Endothelial cell of umbilical vein (primary cell): ENCODE results near the gene NEK6. TPM values are rescaled to one million over a fixed set of nuclear protein-coding genes. Genes with fewer than 3 reads are reported as not detected.

ENCODE experiments used
- BruUV-seq: library from RNA; stranded (reverse); fragments of 400-500 nt; replicated peaks from 2 replicates; lab custom pipeline; 2021; lab: Mats Ljungman, UMichigan
- CTCF ChIA-PET: fragments of 300-600, 350-600 bp; sonication (Branson Sonifier 250); formaldehyde crosslinking; loops from one replicate; lab custom pipeline; 2021; ENCODE audit warnings: antibody characterized with exemption, inconsistent platforms; lab: Charles Lee
- POLR2A ChIA-PET: fragments of 300-600, 350-600 bp; sonication (Branson Sonifier 250); formaldehyde crosslinking; loops from one replicate; lab custom pipeline; 2021; ENCODE audit warnings: antibody characterized with exemption, inconsistent platforms; lab: Charles Lee
- DNase-seq: peaks from one replicate; pipeline ENCODE4 v3.0.0-alpha.2; 2011; ENCODE audit warnings: low read depth, low spot score
- FAIRE-seq: peaks from 2 replicates; lab custom pipeline; 2011; peaks lifted over from hg19 to GRCh38; lab: Jason Lieb, UNC
- H2AFZ ChIP-seq: 2 replicates; pipeline ENCODE4 v1.6.0; 2012; ENCODE audit warnings: low read depth, low read length, control low read depth, inconsistent platforms
- H3K27ac ChIP-seq: 2 replicates; pipeline ENCODE4 v1.5.1; 2011; ENCODE audit warnings: low read depth, mild to moderate bottlenecking, control low read depth, low read length, moderate library complexity; ENCODE audit not compliant: insufficient read depth
- H3K27me3 ChIP-seq, 2 experiments: 2 replicates each; pipeline versions ENCODE4 v1.6.0 to v1.6.1; 2011; ENCODE audit warnings: low read length in 2 of 2, mixed read lengths in 1 of 2; ENCODE audit not compliant: control insufficient read depth in 2 of 2, insufficient read depth in 2 of 2
- H3K36me3 ChIP-seq, 2 experiments: 2 replicates in 1 of 2; 3 replicates in 1 of 2; pipeline ENCODE4 v1.5.1; 2011; ENCODE audit warnings: low read length in 2 of 2, mild to moderate bottlenecking in 1 of 2, moderate library complexity in 1 of 2; ENCODE audit not compliant: control insufficient read depth in 2 of 2, insufficient read depth in 2 of 2; ENCODE audit errors: extremely low read depth in 1 of 2
- H3K4me1 ChIP-seq: 3 replicates; pipeline ENCODE4 v1.5.1; 2011; ENCODE audit warnings: mild to moderate bottlenecking, low read length; ENCODE audit not compliant: control insufficient read depth, insufficient read depth; ENCODE audit errors: extremely low read depth
- H3K4me2 ChIP-seq: 2 replicates; pipeline ENCODE4 v1.6.1; 2011; ENCODE audit warnings: low read length, control low read depth, mixed read lengths; ENCODE audit not compliant: insufficient read depth
- H3K4me3 ChIP-seq, 3 experiments: fragments of 200-600 bp in 1 of 3; sonication (generic), shearing (Covaris generic) in 1 of 3; replicated peaks in 1 of 3; 2 replicates each; pipeline ENCODE4 v1.5.1; 2011 to 2016; ENCODE audit warnings: control low read depth in 3 of 3, low read length in 3 of 3, mild to moderate bottlenecking in 2 of 3, inconsistent platforms in 1 of 3, low read depth in 1 of 3, moderate library complexity in 1 of 3; ENCODE audit not compliant: insufficient read depth in 1 of 3
- H3K79me2 ChIP-seq: 2 replicates; pipeline ENCODE4 v1.6.0; 2012; ENCODE audit warnings: low read length, inconsistent platforms; ENCODE audit not compliant: control insufficient read depth, insufficient read depth
- H3K9ac ChIP-seq: replicated peaks from 2 replicates; pipeline ENCODE3; 2011; ENCODE audit warnings: low read length, control low read depth; ENCODE audit not compliant: insufficient read depth; ENCODE audit errors: extremely low read depth
- H3K9me1 ChIP-seq: replicated peaks from 3 replicates; pipeline ENCODE4 v1.6.0; 2011; ENCODE audit warnings: mild to moderate bottlenecking, low read length; ENCODE audit not compliant: control insufficient read depth, insufficient read depth; ENCODE audit errors: extremely low read depth
- H3K9me3 ChIP-seq: replicated peaks from 2 replicates; pipeline ENCODE4 v1.5.1; 2012; ENCODE audit warnings: low read length, inconsistent platforms; ENCODE audit not compliant: control insufficient read depth, insufficient read depth
- H4K20me1 ChIP-seq: replicated peaks from 2 replicates; pipeline ENCODE3; 2011; ENCODE audit warnings: mild to moderate bottlenecking, low read length; ENCODE audit not compliant: control insufficient read depth, insufficient read depth; ENCODE audit errors: extremely low read depth
- EZH2 ChIP-seq: IDR thresholded peaks from 2 replicates; pipeline ENCODE4 v1.6.1; 2012; ENCODE audit warnings: borderline replicate concordance, low read depth, mild to moderate bottlenecking, moderate library complexity, low read length, inconsistent platforms; ENCODE audit not compliant: severe bottlenecking
- FOS ChIP-seq: IDR thresholded peaks from 2 replicates; pipeline ENCODE4 v1.6.1; 2011; ENCODE audit warnings: mild to moderate bottlenecking, low read length, moderate library complexity, borderline replicate concordance; ENCODE audit not compliant: insufficient read depth
- GATA2 ChIP-seq: IDR thresholded peaks from 2 replicates; pipeline ENCODE4 v1.7.0; 2011; ENCODE audit warnings: low read depth, mild to moderate bottlenecking, moderate library complexity, mixed read lengths, low read length; ENCODE audit not compliant: insufficient read length, insufficient read depth
- JUN ChIP-seq: IDR thresholded peaks from 2 replicates; pipeline ENCODE4 v1.6.1; 2011; ENCODE audit warnings: borderline replicate concordance, low read depth; ENCODE audit not compliant: insufficient read length, insufficient read depth
- MAX ChIP-seq: IDR thresholded peaks from 2 replicates; pipeline ENCODE4 v1.6.1; 2011; ENCODE audit not compliant: insufficient read depth, insufficient read length
- MYC ChIP-seq: IDR thresholded peaks from one replicate; pipeline ENCODE4 v1.6.1; 2011; ENCODE audit warnings: mild to moderate bottlenecking, low read depth, low read length
- POLR2A ChIP-seq: IDR thresholded peaks from 2 replicates; pipeline ENCODE4 v1.6.1; 2012; ENCODE audit warnings: low read depth, mild to moderate bottlenecking, control low read depth, low read length
- POLR2AphosphoS5 ChIP-seq: IDR thresholded peaks from 2 replicates; pipeline ENCODE4 v1.6.1; 2012; ENCODE audit warnings: low read depth, mild to moderate bottlenecking, control low read depth, low read length, moderate library complexity; ENCODE audit not compliant: insufficient read depth
- dilution Hi-C: fragments of 300-500 bp; cut with MboI; formaldehyde crosslinking; loops from one replicate; pipeline ENCODE4 v1.15.0; 2019; ENCODE audit warnings: low sequenced_read_pairs; ENCODE audit not compliant: extremely low pct_ligation_motif_present
- intact Hi-C: fragments of 100-400 bp; cut with micrococcal nuclease; formaldehyde crosslinking; loops from one replicate; pipeline ENCODE4 v1.10.0; 2022
- polyA plus RNA-seq, 4 experiments: library from polyadenylated mRNA; depleted of rRNA in 3 of 4; stranded (reverse) in 3 of 4; unstranded in 1 of 4; fragments of >200 nt; gene quantifications; 2 replicates each; pipeline versions ENCODE4 v1.2.1 to v1.2.3, GENCODE V29; 2011 to 2012; ENCODE audit warnings: missing spikeins in 1 of 4
- total RNA-seq: library from RNA; stranded (reverse); gene quantifications from 2 replicates; pipeline ENCODE4 v1.2.3, GENCODE V29; 2021
- TF ChIP-seq, protein P1 (sequence below), 2 donors: IDR thresholded peaks; 1 replicate in 1 of 2; 2 replicates in 1 of 2; pipeline ENCODE4 v1.5.1; 2011; ENCODE audit warnings: low read length in 2 of 2, mild to moderate bottlenecking in 2 of 2, moderate library complexity in 2 of 2, control low read depth in 1 of 2, inconsistent platforms in 1 of 2, low read depth in 1 of 2; ENCODE audit not compliant: insufficient read depth in 1 of 2; ENCODE audit errors: extremely low read depth in 1 of 2

The NEK6 gene
- total and polyA plus RNA-seq, 2 donors (not counting 3 experiments of a cell fraction or from before 2014, with no cell fraction given) = 64.3 to 67.1 TPM

- Histone ChIP-seq H2AFZ (no peak overlapping the region), H3K9me3 (no peaks in the 10 kb centered on the region), H3K27me3 (no peaks in the 10 kb centered on the region), H3K9ac (no peak overlapping the region), H3K4me3 (no peak overlapping the region), H3K79me2 (peaks cover 92% of the 10 kb centered on the region), H4K20me1 (no peaks in the 10 kb centered on the region), H3K4me2 (no peak overlapping the region), H3K4me1 (peaks cover 52% of the 10 kb centered on the region), H3K9me1 (no peaks in the 10 kb centered on the region), H3K27ac (no peak overlapping the region), H3K36me3 (peaks cover 0 to 3% of the 10 kb centered on the region in 2 experiments)
- FAIRE-seq = no peak
- BruUV-seq = no TSS peak
- TF ChIP-seq JUN = no peak
- no peak for TF ChIP-seq GATA2
- TF ChIP-seq EZH2 = no peak
- TF ChIP-seq MAX = no peak
- no peak for TF ChIP-seq FOS
- TF ChIP-seq MYC = no peak
- TF ChIP-seq, protein P1, sequence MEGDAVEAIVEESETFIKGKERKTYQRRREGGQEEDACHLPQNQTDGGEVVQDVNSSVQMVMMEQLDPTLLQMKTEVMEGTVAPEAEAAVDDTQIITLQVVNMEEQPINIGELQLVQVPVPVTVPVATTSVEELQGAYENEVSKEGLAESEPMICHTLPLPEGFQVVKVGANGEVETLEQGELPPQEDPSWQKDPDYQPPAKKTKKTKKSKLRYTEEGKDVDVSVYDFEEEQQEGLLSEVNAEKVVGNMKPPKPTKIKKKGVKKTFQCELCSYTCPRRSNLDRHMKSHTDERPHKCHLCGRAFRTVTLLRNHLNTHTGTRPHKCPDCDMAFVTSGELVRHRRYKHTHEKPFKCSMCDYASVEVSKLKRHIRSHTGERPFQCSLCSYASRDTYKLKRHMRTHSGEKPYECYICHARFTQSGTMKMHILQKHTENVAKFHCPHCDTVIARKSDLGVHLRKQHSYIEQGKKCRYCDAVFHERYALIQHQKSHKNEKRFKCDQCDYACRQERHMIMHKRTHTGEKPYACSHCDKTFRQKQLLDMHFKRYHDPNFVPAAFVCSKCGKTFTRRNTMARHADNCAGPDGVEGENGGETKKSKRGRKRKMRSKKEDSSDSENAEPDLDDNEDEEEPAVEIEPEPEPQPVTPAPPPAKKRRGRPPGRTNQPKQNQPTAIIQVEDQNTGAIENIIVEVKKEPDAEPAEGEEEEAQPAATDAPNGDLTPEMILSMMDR (IDR thresholded peaks at IDR 0.05; ENCODE audit: extremely low read depth in 1 of 2, insufficient read depth in 1 of 2, low read depth in 1 of 2, low read length in 2 of 2) = no peak
- no peak for TF ChIP-seq POLR2A
- TF ChIP-seq POLR2AphosphoS5 = no peak
- dilution Hi-C loops (no loop called here), intact Hi-C loops (no loop called here)
- POLR2A ChIA-PET = no interaction called here
- CTCF ChIA-PET = interaction anchor here (1.2 kb wide), 1 partner anchor 10 kb away, joined by 3 read pairs; no protein-coding TSS in a partner anchor
- DNase-seq = no peak
Observed at GRCh38 chr9:124269556-124269955, 11.8 kb downstream of the NEK6 start.
